Smooth muscle cell (in vitro differentiated cells): ENCODE results near the gene SLC25A42. TPM values are rescaled to one million over a fixed set of nuclear protein-coding genes. Genes with fewer than 3 reads are reported as not detected.

Experiments used
- DNase-seq: peaks from one replicate; lab custom pipeline; 2025; ENCODE audit not compliant: unreplicated experiment; lab: John Stamatoyannopoulos, UW
- H2AFZ ChIP-seq: fragments of 200-600 bp; sonication (generic); 2 replicates; pipeline ENCODE4 v1.6.0; 2016; ENCODE audit warnings: antibody characterized with exemption, low read depth, mild to moderate bottlenecking
- H3F3A ChIP-seq: fragments of 200-600 bp; sonication (generic); 2 replicates; pipeline ENCODE4 v1.6.0; 2017; ENCODE audit warnings: antibody characterized with exemption, low read depth
- H3K27ac ChIP-seq: fragments of 200-600 bp; sonication (generic); 2 replicates; pipeline ENCODE4 v1.5.1; 2016; ENCODE audit warnings: low read depth, mild to moderate bottlenecking
- H3K27me3 ChIP-seq: fragments of 200-600 bp; sonication (generic); 2 replicates; pipeline ENCODE4 v1.6.1; 2016; ENCODE audit warnings: low read depth, mild to moderate bottlenecking
- H3K36me3 ChIP-seq: fragments of 200-600 bp; sonication (generic); 2 replicates; pipeline ENCODE4 v1.5.1; 2016; ENCODE audit warnings: low read depth
- H3K4me1 ChIP-seq: fragments of 200-600 bp; sonication (generic); 2 replicates; pipeline ENCODE4 v1.5.1; 2016; ENCODE audit warnings: low read depth
- H3K4me2 ChIP-seq: fragments of 200-600 bp; sonication (generic); 2 replicates; pipeline ENCODE4 v1.6.0; 2016; ENCODE audit warnings: mild to moderate bottlenecking
- H3K4me3 ChIP-seq: fragments of 200-600 bp; sonication (generic); 2 replicates; pipeline ENCODE4 v1.5.1; 2016; ENCODE audit warnings: mild to moderate bottlenecking
- H3K79me2 ChIP-seq: fragments of 200-600 bp; sonication (generic); 2 replicates; pipeline ENCODE4 v1.6.0; 2016; ENCODE audit warnings: low read depth, mild to moderate bottlenecking
- H3K9ac ChIP-seq: fragments of 200-600 bp; sonication (generic); 2 replicates; pipeline ENCODE4 v1.6.0; 2016; ENCODE audit warnings: low read depth
- H3K9me3 ChIP-seq: fragments of 200-600 bp; sonication (generic); replicated peaks from 2 replicates; pipeline ENCODE4 v1.5.1; 2016; ENCODE audit warnings: low read depth
- H4K20me1 ChIP-seq: fragments of 200-600 bp; sonication (generic); 2 replicates; pipeline ENCODE4 v1.6.0; 2016; ENCODE audit warnings: low read depth
- WGBS: methylation state at CpG from one replicate; pipeline ENCODE4 v1.1.7; 2016; ENCODE audit warnings: low lambda C conversion rate; 5-methylcytosine and 5-hydroxymethylcytosine counted together
- polyA plus RNA-seq: library from polyadenylated mRNA; unstranded; fragments of >200 nt; fragmentation: Nextera tagmentation; extraction: Ambion mirVana; gene quantifications from 2 replicates; pipeline ENCODE4 v1.2.1, GENCODE V29; 2016
- total RNA-seq: library from RNA; depleted of rRNA; stranded (reverse); fragments of >200 nt; gene quantifications from 2 replicates; pipeline ENCODE4 v1.2.3, GENCODE V29; 2014
- TF ChIP-seq, protein P1 (sequence below): fragments of 200-600 bp; sonication (generic); IDR thresholded peaks from 2 replicates; pipeline ENCODE4 v1.5.1; 2017; ENCODE audit warnings: borderline replicate concordance, mild to moderate bottlenecking, antibody characterized with exemption; ENCODE audit not compliant: insufficient read depth, poor library complexity, severe bottlenecking

The SLC25A42 gene
- total and polyA plus RNA-seq, 2 experiments from 2014 or later, result 8.1 to 18.9 TPM

GRCh38 chr19:19071897-19072296 lies 8.1 kb downstream of the SLC25A42 start:
- H2AFZ ChIP-seq, result no peak overlapping the region
- no peak for DNase-seq
- H3F3A ChIP-seq, result no peaks in the 10 kb centered on the region
- no peak overlapping the region for H3K4me3 ChIP-seq
- no peaks in the 10 kb centered on the region for H3K4me1 ChIP-seq
- no peak overlapping the region for H3K9ac ChIP-seq
- no peaks in the 10 kb centered on the region for H3K79me2 ChIP-seq
- H3K27ac ChIP-seq, result no peak overlapping the region
- no peaks in the 10 kb centered on the region for H3K9me3 ChIP-seq
- H3K36me3 ChIP-seq, result no peaks in the 10 kb centered on the region
- H3K27me3 ChIP-seq, result no peaks in the 10 kb centered on the region
- 95% methylated on average over 8 of the region's 8 CpGs for WGBS
- no peak overlapping the region for H3K4me2 ChIP-seq
- TF ChIP-seq, protein P1, sequence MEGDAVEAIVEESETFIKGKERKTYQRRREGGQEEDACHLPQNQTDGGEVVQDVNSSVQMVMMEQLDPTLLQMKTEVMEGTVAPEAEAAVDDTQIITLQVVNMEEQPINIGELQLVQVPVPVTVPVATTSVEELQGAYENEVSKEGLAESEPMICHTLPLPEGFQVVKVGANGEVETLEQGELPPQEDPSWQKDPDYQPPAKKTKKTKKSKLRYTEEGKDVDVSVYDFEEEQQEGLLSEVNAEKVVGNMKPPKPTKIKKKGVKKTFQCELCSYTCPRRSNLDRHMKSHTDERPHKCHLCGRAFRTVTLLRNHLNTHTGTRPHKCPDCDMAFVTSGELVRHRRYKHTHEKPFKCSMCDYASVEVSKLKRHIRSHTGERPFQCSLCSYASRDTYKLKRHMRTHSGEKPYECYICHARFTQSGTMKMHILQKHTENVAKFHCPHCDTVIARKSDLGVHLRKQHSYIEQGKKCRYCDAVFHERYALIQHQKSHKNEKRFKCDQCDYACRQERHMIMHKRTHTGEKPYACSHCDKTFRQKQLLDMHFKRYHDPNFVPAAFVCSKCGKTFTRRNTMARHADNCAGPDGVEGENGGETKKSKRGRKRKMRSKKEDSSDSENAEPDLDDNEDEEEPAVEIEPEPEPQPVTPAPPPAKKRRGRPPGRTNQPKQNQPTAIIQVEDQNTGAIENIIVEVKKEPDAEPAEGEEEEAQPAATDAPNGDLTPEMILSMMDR, result no peak
- H4K20me1 ChIP-seq, result peaks cover 33% of the 10 kb centered on the region

- H2AFZ ChIP-seq, result no peak overlapping the region
- H3K79me2 ChIP-seq, result no peaks in the 10 kb centered on the region
- peaks cover 41% of the 10 kb centered on the region for H4K20me1 ChIP-seq
- H3K27ac ChIP-seq, result no peak overlapping the region
- no peaks in the 10 kb centered on the region for H3K4me1 ChIP-seq
- DNase-seq, result no peak
- whole genome bisulfite sequencing, result 62% methylated on average over 13 of the region's 13 CpGs
- H3F3A ChIP-seq, result no peaks in the 10 kb centered on the region
- H3K4me2 ChIP-seq, result no peak overlapping the region
- no peaks in the 10 kb centered on the region for H3K9me3 ChIP-seq
- no peak overlapping the region for H3K4me3 ChIP-seq
- no peaks in the 10 kb centered on the region for H3K27me3 ChIP-seq
- TF ChIP-seq, protein P1, result no peak
- no peak overlapping the region for H3K9ac ChIP-seq
- no peaks in the 10 kb centered on the region for H3K36me3 ChIP-seq
These were observed 10.5 kb downstream of the SLC25A42 start for GRCh38 chr19:19074196-19074882.

DNA sequence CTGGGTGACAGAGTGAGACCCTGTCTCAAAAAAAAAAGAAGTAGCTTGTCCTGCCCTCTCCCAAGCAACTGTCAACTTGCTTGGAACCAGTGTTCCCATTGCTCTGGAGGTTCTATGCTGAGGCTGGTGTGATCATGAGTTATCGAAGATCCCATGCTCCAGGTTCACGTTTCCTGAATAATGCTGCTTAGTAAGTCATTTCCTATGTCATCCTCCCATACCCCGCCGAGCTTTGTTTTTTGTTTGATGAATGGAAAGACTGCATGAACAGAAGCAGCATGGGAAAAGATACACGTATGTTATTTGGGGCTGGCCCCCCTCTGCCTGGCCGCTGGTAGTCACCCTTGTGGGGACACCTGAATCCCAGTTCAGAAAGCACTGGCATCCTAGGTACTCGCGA lies 11.3 kb downstream of the SLC25A42 start:
- Histone ChIP-seq H3K79me2 (no peaks in the 10 kb centered on the region), H3K4me2 (no peak overlapping the region), H4K20me1 (peaks cover 49% of the 10 kb centered on the region), H3F3A (no peaks in the 10 kb centered on the region), H3K9ac (no peak overlapping the region), H3K27ac (no peak overlapping the region), H3K4me1 (no peaks in the 10 kb centered on the region), H2AFZ (no peak overlapping the region), H3K4me3 (no peak overlapping the region), H3K36me3 (no peaks in the 10 kb centered on the region), H3K27me3 (no peaks in the 10 kb centered on the region), H3K9me3 (no peaks in the 10 kb centered on the region)
- 91% methylated on average over 8 of the region's 8 CpGs for WGBS
- no peak for DNase-seq
- TF ChIP-seq, protein P1, result no peak

DNA sequence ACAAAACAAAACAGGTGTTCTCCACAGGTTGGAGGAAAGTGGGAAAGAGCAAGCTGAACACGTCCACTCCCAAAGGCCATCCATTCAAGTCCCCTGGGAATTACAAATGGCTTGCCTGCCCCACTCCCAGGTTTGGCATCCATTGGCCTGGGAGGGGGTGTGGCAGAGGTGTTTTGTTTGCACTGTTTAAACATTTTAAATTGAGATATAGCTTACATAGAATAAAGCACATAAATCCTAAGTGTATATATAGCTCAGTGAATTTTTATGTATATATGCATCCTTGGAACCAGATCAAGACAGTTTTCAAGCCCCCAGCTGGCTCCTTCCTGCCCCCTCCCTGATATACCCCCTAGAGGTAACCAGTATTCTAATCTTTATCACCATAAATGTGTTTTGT lies 12.7 kb downstream of the SLC25A42 start:
- Histone ChIP-seq H3K9me3 (no peaks in the 10 kb centered on the region), H3K9ac (no peak overlapping the region), H3K36me3 (no peaks in the 10 kb centered on the region), H3K79me2 (no peaks in the 10 kb centered on the region), H3K4me2 (no peak overlapping the region), H3K4me1 (no peaks in the 10 kb centered on the region), H3F3A (no peaks in the 10 kb centered on the region), H4K20me1 (peaks cover 58% of the 10 kb centered on the region), H3K4me3 (no peak overlapping the region), H3K27me3 (no peaks in the 10 kb centered on the region), H3K27ac (no peak overlapping the region), H2AFZ (no peak overlapping the region)
- DNase-seq, result no peak
- TF ChIP-seq, protein P1, result no peak
- WGBS, result 86% methylated on average over 1 of the region's 1 CpG
